ENCODE results near the gene CCDC169.

CCDC169 gene

DNA sequence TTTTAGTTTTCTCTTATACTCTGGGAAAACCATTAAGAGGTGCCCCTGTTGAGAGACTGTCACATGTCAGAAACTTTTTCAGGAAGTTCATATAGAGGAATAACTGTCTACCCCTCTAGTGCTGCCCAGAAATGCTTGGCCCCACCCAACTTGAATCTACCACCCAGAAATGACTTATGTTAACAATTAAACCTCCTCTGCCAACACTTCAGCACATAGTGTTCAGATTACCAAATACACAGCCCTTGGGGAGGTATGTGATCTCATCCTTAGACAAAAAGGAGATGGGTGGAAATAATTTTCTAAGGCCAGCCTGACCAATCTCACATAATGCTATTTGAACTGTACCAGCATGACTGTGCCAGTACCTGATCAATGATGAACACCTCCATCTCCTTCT lies 35.6 kb downstream of the CCDC169 start:
- DNase-seq, result peak in 1 of 2 donors; percentile 41
- Histone ChIP-seq H3K9me3 (no peaks in the 10 kb centered on the region), H3K27ac (no peak overlapping the region), H3K27me3 (no peaks in the 10 kb centered on the region), H3K4me3 (no peak overlapping the region), H3K36me3 (no peaks in the 10 kb centered on the region), H3K4me1 (no peaks in the 10 kb centered on the region)
- TF ChIP-seq CTCF (IDR thresholded peaks at IDR 0.05), result no peak
- intact Hi-C loops (cut with DNase I; ENCODE audit: low total_unique reads), result no loop called here

- Histone ChIP-seq H3K4me3 (no peak overlapping the region), H3K4me1 (no peaks in the 10 kb centered on the region), H3K9me3 (no peaks in the 10 kb centered on the region), H3K36me3 (no peaks in the 10 kb centered on the region), H3K27ac (no peak overlapping the region), H3K27me3 (no peaks in the 10 kb centered on the region)
- TF ChIP-seq CTCF (IDR thresholded peaks at IDR 0.05), result no peak
- DNase-seq, result no peak
- intact Hi-C loops (cut with DNase I; ENCODE audit: low total_unique reads), result no loop called here
Measured at GRCh38 chr13:36261011-36261410, 36.6 kb downstream of the CCDC169 start.

- H3K27me3 ChIP-seq, result no peaks in the 10 kb centered on the region
- H3K36me3 ChIP-seq, result no peaks in the 10 kb centered on the region
- TF ChIP-seq CTCF (IDR thresholded peaks at IDR 0.05), result no peak
- H3K27ac ChIP-seq, result no peak overlapping the region
- H3K9me3 ChIP-seq, result no peaks in the 10 kb centered on the region
- H3K4me1 ChIP-seq, result no peaks in the 10 kb centered on the region
- intact Hi-C loops (cut with DNase I; ENCODE audit: low total_unique reads), result no loop called here
- H3K4me3 ChIP-seq, result no peak overlapping the region
- DNase-seq, result no peak
Measured at GRCh38 chr13:36259361-36260137, 38.1 kb downstream of the CCDC169 start.

- Histone ChIP-seq H3K36me3 (no peaks in the 10 kb centered on the region), H3K4me1 (no peaks in the 10 kb centered on the region), H3K4me3 (no peak overlapping the region), H3K27me3 (no peaks in the 10 kb centered on the region), H3K9me3 (no peaks in the 10 kb centered on the region), H3K27ac (no peak overlapping the region)
- no peak for TF ChIP-seq CTCF (IDR thresholded peaks at IDR 0.05)
- intact Hi-C loops (cut with DNase I; ENCODE audit: low total_unique reads), result no loop called here
- no peak for DNase-seq
Measured at GRCh38 chr13:36258831-36259230, 38.8 kb downstream of the CCDC169 start.

GRCh38 chr13:36251526-36251925 lies 46.1 kb downstream of the CCDC169 start:
- no peak for DNase-seq
- H3K27me3 ChIP-seq, result no peaks in the 10 kb centered on the region
- intact Hi-C loops (cut with DNase I; ENCODE audit: low total_unique reads), result no loop called here
- H3K9me3 ChIP-seq, result peaks cover 0 to 6% (median 0%) of the 10 kb centered on the region in 3 donors
- TF ChIP-seq CTCF (IDR thresholded peaks at IDR 0.05), result no peak
- no peak overlapping the region for H3K27ac ChIP-seq
- H3K36me3 ChIP-seq, result no peaks in the 10 kb centered on the region
- H3K4me3 ChIP-seq, result no peak overlapping the region
- H3K4me1 ChIP-seq, result no peaks in the 10 kb centered on the region

Data from tibial artery (tissue), 4 donors.